GM19328 (cell line): ENCODE data around the gene RAPSN.
A peak's percentile ranks its signal among the peaks of the same experiment; 100 is the strongest.

Experiments used
- ATAC-seq: cut with Tn5 transposase; IDR thresholded peaks from one replicate; pipeline ENCODE4 v1.9.1; 2021; ENCODE audit warnings: mild to moderate bottlenecking, moderate library complexity; ENCODE audit not compliant: unreplicated experiment

Gene RAPSN

DNA sequence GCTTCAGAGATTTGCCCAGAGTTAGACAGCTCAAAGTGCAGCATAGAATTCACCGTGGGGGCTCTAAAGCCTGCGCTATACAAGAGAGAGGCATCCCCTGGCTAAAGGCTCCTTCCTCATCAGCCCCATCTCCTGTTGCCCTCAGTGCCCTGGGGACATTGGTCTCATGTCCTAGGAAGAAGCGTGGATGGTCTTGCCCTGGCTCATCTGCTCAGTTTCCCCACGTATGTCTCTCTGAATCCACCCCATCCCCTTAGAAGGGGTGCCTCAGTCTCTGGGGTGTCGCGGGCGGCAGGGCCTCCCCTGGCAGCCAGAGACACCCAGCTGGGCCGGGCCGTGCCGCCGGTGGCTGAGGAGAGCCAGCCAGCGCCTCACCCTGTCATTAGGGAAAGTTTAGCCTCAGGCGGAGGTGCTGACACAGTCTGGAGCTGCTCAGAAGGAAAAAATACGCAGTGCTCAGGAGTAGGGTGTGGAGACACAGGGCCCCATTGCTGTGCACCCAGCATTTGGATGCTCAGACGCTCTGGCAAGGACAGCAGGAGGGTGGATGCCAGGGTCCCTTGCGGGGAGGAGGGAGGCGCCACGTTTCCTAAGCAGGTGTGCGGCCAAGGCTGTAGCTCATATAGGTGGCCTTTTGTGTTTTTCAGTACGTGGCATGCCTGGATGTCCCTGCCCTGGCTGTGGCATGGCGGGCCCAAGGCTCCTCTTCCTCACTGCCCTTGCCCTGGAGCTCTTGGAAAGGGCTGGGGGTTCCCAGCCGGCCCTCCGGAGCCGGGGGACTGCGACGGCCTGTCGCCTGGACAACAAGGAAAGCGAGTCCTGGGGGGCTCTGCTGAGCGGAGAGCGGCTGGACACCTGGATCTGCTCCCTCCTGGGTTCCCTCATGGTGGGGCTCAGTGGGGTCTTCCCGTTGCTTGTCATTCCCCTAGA is 39.2 kb downstream of the RAPSN start:
- no peak for ATAC-seq

DNA sequence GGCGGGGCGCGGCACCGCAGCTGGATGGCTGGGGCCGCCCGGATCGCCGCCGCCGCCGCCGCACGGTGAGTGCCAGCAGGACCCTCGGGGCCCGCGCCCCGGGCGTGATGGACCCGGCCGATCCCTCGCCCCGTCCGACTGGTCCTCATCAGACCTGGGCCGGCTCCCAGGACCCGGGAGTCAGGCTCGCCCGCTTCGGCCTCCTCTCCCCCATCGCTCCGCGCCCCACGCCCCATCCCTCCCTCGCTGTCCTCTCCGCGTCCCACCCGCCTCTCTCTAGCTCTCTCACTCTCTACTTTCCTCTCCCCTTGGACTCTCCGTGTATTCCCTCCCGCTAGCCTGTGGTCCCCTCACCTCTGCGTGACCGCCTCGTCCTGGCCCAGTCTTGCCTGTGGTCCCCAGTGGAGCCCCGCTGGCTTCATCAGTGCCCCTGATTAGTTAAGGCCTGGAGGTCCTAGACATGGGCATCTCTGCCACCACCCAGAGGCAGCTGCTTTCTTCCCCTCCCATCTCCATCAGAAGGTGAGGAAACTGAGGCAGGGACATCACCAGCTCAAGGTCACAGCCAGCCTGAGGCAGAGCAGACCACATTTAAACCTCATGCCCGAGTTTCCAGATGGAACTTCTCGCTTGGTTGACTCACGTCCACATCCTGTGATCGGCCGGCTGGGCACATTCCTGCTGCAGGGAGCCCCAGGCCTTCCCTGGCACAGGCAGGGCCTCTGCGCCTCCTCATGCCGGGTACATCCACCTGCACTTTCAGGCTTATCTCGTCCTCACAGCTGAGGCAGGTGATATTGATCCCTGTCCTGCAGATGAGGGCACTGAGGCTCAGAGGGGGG is 40.1 kb downstream of the RAPSN start:
- ATAC-seq: no peak

DNA sequence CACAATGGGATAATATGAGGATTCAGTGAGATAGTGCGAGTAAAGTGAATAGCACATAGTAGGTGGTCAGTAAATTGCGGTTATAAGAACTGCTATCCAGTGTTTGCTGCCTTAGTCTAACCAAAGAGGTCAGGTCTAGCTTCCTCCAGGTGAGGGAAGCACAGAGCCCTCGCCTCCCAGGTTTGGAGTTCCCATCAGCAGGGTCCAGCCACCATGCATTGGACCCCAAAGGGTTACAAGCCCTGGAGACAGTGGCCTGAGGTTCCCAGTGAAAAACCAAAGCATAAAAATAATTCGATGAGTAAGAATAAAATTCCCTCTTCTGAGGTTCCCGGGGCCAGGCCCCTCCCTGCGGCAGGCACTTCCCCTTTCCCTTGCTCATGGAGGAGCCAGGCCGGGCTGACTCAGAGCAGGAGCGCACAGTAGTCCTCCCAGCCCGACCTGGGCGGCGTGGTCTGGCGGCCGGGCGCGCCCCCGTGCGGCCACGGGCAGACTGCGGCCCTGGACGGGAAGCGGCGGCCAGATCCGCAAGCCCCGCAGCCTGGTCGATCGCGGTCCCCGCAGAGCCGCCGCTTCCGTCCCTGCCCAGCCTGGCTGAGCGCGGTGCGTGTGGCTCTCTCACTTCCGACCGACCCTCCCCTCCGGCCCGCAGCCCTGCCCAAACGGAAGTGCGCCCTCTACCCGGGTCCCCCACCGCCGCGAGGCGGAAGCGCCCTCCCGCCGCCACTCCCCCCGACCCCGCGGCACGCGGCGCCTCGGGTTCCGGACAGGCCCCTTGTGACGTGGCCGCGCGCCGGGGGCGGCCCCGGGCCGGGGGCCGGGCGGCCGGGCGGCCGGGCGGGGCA is 41.0 kb downstream of the RAPSN start, which contains the start of gene SLC39A13:
SLC39A13 (plus strand) TSS at position 845 of the 845 bp plus-strand sequence. CDS start 1,505 bp downstream, outside the sequence.
- ATAC-seq: peak; percentile 87

GRCh38 chr11:47406896-47407745 is 41.8 kb downstream of the RAPSN start:
- ATAC-seq: no peak

- no peak for ATAC-seq
Observed at GRCh38 chr11:47403571-47403970, 45.4 kb downstream of the RAPSN start.

- no peak for ATAC-seq
Observed at GRCh38 chr11:47403135-47403534, 45.8 kb downstream of the RAPSN start.

GRCh38 chr11:47400768-47401279 is 48.1 kb downstream of the RAPSN start:
- peak; percentile 55 for ATAC-seq

DNA sequence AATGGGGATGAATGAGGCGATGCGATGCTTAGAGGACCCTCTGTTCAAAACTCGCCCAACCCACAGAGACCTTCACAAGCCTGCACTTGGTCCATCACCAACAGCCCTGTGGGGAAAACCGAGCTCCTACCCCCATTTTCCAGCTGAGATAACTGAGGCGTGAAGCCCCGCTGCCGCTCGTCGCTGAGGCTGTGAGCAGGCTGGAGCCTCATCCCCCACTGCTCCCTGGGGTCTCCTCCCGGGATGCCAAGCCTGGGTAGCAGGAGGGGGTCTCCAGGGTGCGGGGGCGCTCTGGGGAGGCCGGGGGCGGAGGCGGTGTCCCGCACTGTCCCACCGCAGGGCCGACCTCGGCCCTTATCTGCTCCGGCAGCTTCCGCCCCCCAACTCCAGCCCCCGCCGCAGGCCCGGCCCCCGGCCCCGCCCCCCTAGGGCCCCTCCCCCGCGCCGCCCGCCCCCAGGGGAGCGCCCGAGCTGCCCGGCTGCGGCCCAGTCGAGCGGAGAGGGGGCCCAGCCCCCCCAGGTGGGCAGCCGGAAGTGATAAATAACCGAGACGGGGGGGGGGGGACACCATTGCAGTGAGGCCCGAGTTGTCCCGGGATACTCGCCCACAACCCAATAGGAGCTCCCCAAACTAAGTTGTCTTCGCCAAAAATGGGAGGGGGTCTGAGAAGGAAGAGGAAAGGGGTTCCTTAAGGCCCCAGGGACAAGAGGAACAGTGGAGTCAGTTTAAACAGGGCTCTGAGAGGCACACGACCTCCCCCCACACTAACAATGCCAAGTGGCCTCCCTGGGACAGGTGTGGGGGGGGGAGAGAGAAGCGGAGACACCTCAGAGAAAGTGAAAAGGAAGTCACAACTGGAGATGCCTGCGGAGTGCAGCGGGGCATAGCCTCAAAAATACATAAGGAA is 48.8 kb downstream of the RAPSN start:
- peak; percentile 27 for ATAC-seq

DNA sequence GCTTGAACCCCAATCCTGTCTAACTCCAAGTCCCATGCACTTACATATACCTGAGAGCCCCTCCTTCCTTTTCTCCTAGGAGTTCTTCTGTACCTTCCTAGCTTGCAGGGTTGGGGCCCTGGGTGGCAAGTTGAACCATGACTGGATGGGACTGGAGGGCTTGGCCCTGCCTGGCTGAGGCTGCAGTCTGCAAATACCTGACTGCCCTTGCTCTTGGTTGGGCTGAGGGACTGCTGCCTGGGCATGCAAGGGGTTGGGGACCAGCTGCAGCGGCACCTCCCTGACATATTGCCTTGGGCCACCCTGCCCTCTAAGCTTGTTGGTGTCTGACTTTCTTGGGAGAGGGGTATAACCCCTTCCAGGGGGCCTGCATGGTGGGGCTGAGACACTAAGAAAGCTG is 50.4 kb downstream of the RAPSN start:
- no peak for ATAC-seq

DNA sequence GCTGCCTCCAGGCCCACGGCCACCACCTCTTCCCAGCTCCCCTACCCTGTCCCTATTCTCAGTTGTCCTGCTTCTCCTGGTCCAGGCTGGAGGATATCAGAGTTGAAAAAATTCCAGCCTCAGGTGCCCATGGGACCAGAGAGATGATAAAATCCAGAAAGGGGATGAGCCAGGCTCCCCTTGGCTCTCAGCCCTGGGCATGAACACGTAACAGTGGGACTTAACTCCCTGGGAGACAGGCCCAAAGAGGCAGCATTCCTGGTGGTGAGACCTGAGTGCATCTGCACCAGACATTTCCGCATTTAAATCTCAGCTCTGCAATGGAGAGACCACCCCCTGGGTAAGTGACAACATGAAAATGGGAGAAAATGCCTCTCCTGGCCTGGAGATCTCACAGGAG is 50.9 kb downstream of the RAPSN start:
- ATAC-seq: no peak

- no peak for ATAC-seq
Observed at GRCh38 chr11:47396049-47396320, 53.0 kb downstream of the RAPSN start.

DNA sequence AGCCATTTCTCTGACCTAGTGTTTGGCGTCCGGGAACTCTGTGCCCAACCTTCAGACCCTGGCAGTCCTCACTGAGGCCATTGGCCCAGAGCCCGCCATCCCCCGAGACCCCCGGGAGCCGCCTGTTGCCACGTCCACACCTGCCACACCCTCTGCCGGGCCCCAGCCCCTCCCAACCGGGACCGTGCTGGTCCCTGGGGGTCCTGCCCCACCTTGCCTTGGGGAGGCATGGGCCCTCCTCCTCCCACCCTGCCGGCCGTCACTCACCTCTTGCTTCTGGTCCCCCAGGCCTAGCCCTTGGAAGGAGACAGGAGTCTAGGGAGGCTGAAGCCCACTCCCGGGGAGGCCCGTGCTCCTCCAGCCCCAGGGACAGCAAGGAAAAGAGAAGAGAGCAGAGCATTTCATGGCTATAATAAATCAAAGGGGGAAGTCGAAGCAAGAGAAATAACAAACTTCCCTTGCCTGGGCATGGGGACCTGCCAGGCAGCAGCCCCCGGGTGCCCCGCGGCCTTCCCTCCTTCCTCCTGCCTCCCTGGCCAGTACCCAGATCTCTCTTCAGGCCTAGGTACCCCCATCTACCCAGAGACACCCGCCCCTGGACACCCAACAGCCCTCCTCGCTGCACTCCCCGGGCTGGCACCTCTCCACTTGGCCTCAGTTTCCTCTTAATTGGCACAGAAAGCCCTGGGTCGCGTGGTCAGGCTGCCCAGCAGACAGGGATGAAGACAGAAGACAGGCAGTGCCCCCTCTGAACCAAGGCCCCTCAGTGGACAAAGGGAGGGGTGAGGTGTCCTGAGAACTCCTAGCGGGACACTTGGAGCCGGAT is 53.5 kb downstream of the RAPSN start:
- ATAC-seq: no peak

- ATAC-seq: no peak
Observed at GRCh38 chr11:47394322-47395222, 54.4 kb downstream of the RAPSN start.

- ATAC-seq: no peak
Observed at GRCh38 chr11:47394050-47394321, 55.0 kb downstream of the RAPSN start.

GRCh38 chr11:47393163-47394049 is 55.5 kb downstream of the RAPSN start:
- no peak for ATAC-seq

- ATAC-seq: no peak
Observed at GRCh38 chr11:47392546-47393162, 56.3 kb downstream of the RAPSN start.
